HepG2 (cell line): ENCODE results near the gene PEX11G. TPM values are rescaled to one million over a fixed set of nuclear protein-coding genes. Genes with fewer than 3 reads are reported as not detected.

Experiments
- CENPT ChIP-seq: sonication (generic); formaldehyde crosslinking; IDR thresholded peaks from 2 replicates; pipeline ENCODE4 v1.8.0; 2022; ENCODE audit warnings: low read depth, mild to moderate bottlenecking, moderate library complexity, missing genetic modification reagents
- CSRNP2 ChIP-seq: sonication (generic); formaldehyde crosslinking; conservative IDR thresholded peaks from 2 replicates; pipeline ENCODE4 v1.8.0; 2022; ENCODE audit warnings: low read depth, missing genetic modification reagents
- FLYWCH1 ChIP-seq: sonication (generic); formaldehyde crosslinking; IDR thresholded peaks from 2 replicates; pipeline ENCODE4 v1.8.1; 2023; ENCODE audit warnings: mild to moderate bottlenecking, missing genetic modification reagents
- FOXM1 ChIP-seq: sonication (generic); formaldehyde crosslinking; IDR thresholded peaks from 2 replicates; pipeline ENCODE4 v1.5.0; 2020; ENCODE audit warnings: missing genetic modification reagents
- HMGXB4 ChIP-seq, 2 experiments: sonication (generic) in 1 of 2; formaldehyde crosslinking in 1 of 2; IDR thresholded peaks; 2 replicates each; pipeline versions ENCODE4 v1.4.0 to v1.6.1; 2018 to 2020; ENCODE audit warnings: missing genetic modification reagents in 2 of 2, borderline replicate concordance in 1 of 2, low read depth in 1 of 2, mild to moderate bottlenecking in 1 of 2, missing biosample characterization in 1 of 2
- KDM5A ChIP-seq: fragments of 200-600 bp; sonication (generic); IDR thresholded peaks from 2 replicates; pipeline ENCODE4 v1.7.0; 2018; ENCODE audit warnings: antibody characterized with exemption, mild to moderate bottlenecking, low read length, borderline replicate concordance
- KDM5B ChIP-seq: sonication (generic); formaldehyde crosslinking; IDR thresholded peaks from 2 replicates; pipeline ENCODE4 v1.4.0; 2020; ENCODE audit warnings: missing genetic modification reagents, mild to moderate bottlenecking, borderline replicate concordance
- MTA1 ChIP-seq: sonication (generic); formaldehyde crosslinking; IDR thresholded peaks from 2 replicates; pipeline ENCODE4 v1.4.0; 2020; ENCODE audit warnings: missing genetic modification reagents, mild to moderate bottlenecking, borderline replicate concordance
- SAP130 ChIP-seq: IDR thresholded peaks from 2 replicates; pipeline ENCODE4 v1.6.1; 2016; ENCODE audit warnings: low read depth
- TMF1 ChIP-seq: sonication (generic); formaldehyde crosslinking; IDR thresholded peaks from 2 replicates; pipeline ENCODE4 v1.8.1; 2022; ENCODE audit warnings: low read depth, missing genetic modification reagents
- YEATS4 ChIP-seq: sonication (generic); formaldehyde crosslinking; IDR thresholded peaks from 2 replicates; pipeline ENCODE4 v1.4.0; 2020; ENCODE audit warnings: missing genetic modification reagents, borderline replicate concordance
- ZFAT ChIP-seq: sonication (generic); formaldehyde crosslinking; conservative IDR thresholded peaks from 2 replicates; pipeline ENCODE4 v1.8.1; 2023; ENCODE audit warnings: missing genetic modification reagents, inconsistent platforms
- ZNF225 ChIP-seq: sonication (generic); formaldehyde crosslinking; IDR thresholded peaks from 2 replicates; pipeline ENCODE4 v1.4.0; 2020; ENCODE audit warnings: mild to moderate bottlenecking, missing genetic modification reagents
- ZNF430 ChIP-seq: sonication (generic); formaldehyde crosslinking; IDR thresholded peaks from 2 replicates; pipeline ENCODE4 v1.9.0; 2021; ENCODE audit warnings: mild to moderate bottlenecking, missing genetic modification reagents
- ZNF550 ChIP-seq: sonication (generic); formaldehyde crosslinking; IDR thresholded peaks from 2 replicates; pipeline ENCODE4 v1.4.0; 2020; ENCODE audit warnings: mild to moderate bottlenecking, missing genetic modification reagents, borderline replicate concordance
- ZNF747 ChIP-seq: sonication (generic); formaldehyde crosslinking; IDR thresholded peaks from 2 replicates; pipeline ENCODE4 v1.8.1; 2023; ENCODE audit warnings: missing genetic modification reagents, mild to moderate bottlenecking, borderline replicate concordance
- ZNF749 ChIP-seq: sonication (generic); formaldehyde crosslinking; IDR thresholded peaks from 2 replicates; pipeline ENCODE4 v1.8.0; 2022; ENCODE audit warnings: mild to moderate bottlenecking, missing genetic modification reagents, moderate library complexity, borderline replicate concordance
- ZNF772 ChIP-seq: sonication (generic); formaldehyde crosslinking; IDR thresholded peaks from 2 replicates; pipeline ENCODE4 v1.5.0; 2020; ENCODE audit warnings: mild to moderate bottlenecking, missing genetic modification reagents
- polyA plus RNA-seq, 8 experiments: library from polyadenylated mRNA; depleted of rRNA in 3 of 8; stranded (reverse) in 7 of 8; unstranded in 1 of 8; fragments of >200 nt; fragmentation: Illumina TruSeq in 4 of 8; extraction: Trizol in 4 of 8; gene quantifications; 2 replicates each; pipeline versions ENCODE4 v1.2.1 to v1.2.3, GENCODE V29; 2011 to 2016; ENCODE audit warnings: low read depth in 4 of 8, missing spikeins in 1 of 8, mixed read lengths in 1 of 8; ENCODE audit not compliant: insufficient read depth in 1 of 8
- total RNA-seq, 5 experiments: library from RNA; depleted of rRNA; stranded (reverse); fragments of >200 nt; fragmentation: Illumina TruSeq; extraction: Trizol; gene quantifications; 2 replicates each; pipeline ENCODE4 v1.2.3, GENCODE V29; 2016; ENCODE audit warnings: low read depth in 1 of 5
- TF ChIP-seq, protein P1 (sequence below): IDR thresholded peaks from 2 replicates; pipeline ENCODE4 v1.6.1; 2016; ENCODE audit warnings: low read depth, control low read depth
- TF ChIP-seq, protein P2 (sequence below), 2 experiments: sonication (generic) in 1 of 2; formaldehyde crosslinking in 1 of 2; IDR thresholded peaks; 2 replicates each; pipeline versions ENCODE4 v1.4.0 to v1.6.1; 2016 to 2020; ENCODE audit warnings: borderline replicate concordance in 1 of 2, low read depth in 1 of 2, mild to moderate bottlenecking in 1 of 2, missing genetic modification reagents in 1 of 2

The PEX11G gene
- total and polyA plus RNA-seq, 2 of the 13 experiments (the other 11 are each of a cell fraction or from before 2014, with no cell fraction given), result not detected

DNA sequence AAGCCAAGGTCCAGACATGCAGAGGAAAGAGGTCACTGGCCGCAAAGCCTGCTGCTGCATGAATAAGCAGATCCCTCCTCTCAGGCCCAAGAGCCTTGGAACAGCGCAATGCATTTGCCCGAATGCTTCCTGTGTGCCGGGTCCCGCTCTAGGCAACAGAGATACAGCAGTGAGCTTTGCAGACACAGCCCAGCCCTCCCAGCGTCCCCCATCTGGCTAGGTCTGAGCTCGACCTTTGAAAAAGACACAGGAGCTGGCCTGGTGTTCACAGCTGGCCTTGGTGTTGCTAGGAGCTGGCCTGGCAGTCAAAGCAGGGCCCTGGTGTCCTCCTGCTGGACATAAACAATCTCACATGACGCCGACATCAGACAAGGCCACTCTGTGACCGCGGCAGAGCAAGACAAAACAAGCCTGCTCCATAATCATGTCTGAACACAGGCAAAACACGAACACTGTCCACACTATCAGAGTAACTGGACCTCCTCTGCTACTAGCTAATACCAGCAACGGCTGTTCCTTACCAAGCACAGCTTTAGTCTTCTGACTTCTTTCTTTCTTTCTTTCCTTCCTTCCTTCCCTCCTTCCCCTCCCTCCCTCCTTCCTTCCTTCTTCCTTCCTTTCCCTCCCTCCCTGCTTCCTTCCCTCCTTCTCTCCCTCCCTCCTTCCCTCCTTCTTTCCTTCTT is 5.7 kb upstream of the PEX11G start (continued):
- TF ChIP-seq, protein P1, sequence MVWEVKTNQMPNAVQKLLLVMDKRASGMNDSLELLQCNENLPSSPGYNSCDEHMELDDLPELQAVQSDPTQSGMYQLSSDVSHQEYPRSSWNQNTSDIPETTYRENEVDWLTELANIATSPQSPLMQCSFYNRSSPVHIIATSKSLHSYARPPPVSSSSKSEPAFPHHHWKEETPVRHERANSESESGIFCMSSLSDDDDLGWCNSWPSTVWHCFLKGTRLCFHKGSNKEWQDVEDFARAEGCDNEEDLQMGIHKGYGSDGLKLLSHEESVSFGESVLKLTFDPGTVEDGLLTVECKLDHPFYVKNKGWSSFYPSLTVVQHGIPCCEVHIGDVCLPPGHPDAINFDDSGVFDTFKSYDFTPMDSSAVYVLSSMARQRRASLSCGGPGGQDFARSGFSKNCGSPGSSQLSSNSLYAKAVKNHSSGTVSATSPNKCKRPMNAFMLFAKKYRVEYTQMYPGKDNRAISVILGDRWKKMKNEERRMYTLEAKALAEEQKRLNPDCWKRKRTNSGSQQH (CRISPR knock-in tag), result no peak
- TF ChIP-seq, protein P2, sequence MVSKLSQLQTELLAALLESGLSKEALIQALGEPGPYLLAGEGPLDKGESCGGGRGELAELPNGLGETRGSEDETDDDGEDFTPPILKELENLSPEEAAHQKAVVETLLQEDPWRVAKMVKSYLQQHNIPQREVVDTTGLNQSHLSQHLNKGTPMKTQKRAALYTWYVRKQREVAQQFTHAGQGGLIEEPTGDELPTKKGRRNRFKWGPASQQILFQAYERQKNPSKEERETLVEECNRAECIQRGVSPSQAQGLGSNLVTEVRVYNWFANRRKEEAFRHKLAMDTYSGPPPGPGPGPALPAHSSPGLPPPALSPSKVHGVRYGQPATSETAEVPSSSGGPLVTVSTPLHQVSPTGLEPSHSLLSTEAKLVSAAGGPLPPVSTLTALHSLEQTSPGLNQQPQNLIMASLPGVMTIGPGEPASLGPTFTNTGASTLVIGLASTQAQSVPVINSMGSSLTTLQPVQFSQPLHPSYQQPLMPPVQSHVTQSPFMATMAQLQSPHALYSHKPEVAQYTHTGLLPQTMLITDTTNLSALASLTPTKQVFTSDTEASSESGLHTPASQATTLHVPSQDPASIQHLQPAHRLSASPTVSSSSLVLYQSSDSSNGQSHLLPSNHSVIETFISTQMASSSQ (IDR thresholded peaks at IDR 0.05; ENCODE audit: low read depth), result no peak
- TF ChIP-seq, protein P2 (CRISPR knock-in tag; IDR thresholded peaks at IDR 0.05; ENCODE audit: borderline replicate concordance), result no peak
- peak; percentile 28 to 29; a peak in 1 of 4 replicates for TF ChIP-seq HMGXB4 (CRISPR knock-in tag; IDR thresholded peaks at IDR 0.05; ENCODE audit: borderline replicate concordance in 1 of 2, low read depth in 1 of 2)
- no peak; the same call in 1 of the 2 replicates for TF ChIP-seq YEATS4 (CRISPR knock-in tag)
- peak; percentile 60; the same call in 1 of the 2 replicates for TF ChIP-seq KDM5B (CRISPR knock-in tag)
- peak; percentile 81 for TF ChIP-seq SAP130 (CRISPR knock-in tag)
- TF ChIP-seq ZNF749 (CRISPR knock-in tag), result no peak
- TF ChIP-seq ZNF747 (CRISPR knock-in tag), result no peak; the same call in 1 of the 2 replicates
- TF ChIP-seq ZNF225, result no peak
- TF ChIP-seq MTA1, result no peak
- TF ChIP-seq ZFAT, result no peak
- peak; percentile 61; the same call in 1 of the 2 replicates for TF ChIP-seq ZNF430 (CRISPR knock-in tag)
- TF ChIP-seq TMF1 (CRISPR knock-in tag), result no peak
- no peak for TF ChIP-seq KDM5A
- no peak for TF ChIP-seq ZNF550 (CRISPR knock-in tag)
- TF ChIP-seq FLYWCH1 (CRISPR knock-in tag), result no peak
- TF ChIP-seq ZNF772, result no peak
- no peak for TF ChIP-seq FOXM1 (CRISPR knock-in tag)
- TF ChIP-seq CENPT, result no peak
- no peak for TF ChIP-seq CSRNP2
